HG03457 (cell line): ENCODE measurements around the gene ATP1B4.

Experiments
- ATAC-seq: cut with Tn5 transposase; IDR thresholded peaks from one replicate; pipeline ENCODE4 v1.9.1; 2021; ENCODE audit warnings: moderate number of reproducible peaks; ENCODE audit not compliant: unreplicated experiment

ATP1B4 gene

GRCh38 chrX:120372667-120373370, 10.9 kb downstream of the ATP1B4 start:
- ATAC-seq: no peak

- no peak for ATAC-seq
These were observed 15.3 kb downstream of the ATP1B4 start for GRCh38 chrX:120377179-120377578.

- no peak for ATAC-seq
These were observed 15.8 kb downstream of the ATP1B4 start for GRCh38 chrX:120377715-120378114.

- no peak for ATAC-seq
These were observed 16.7 kb downstream of the ATP1B4 start for GRCh38 chrX:120378570-120378969.

GRCh38 chrX:120379937-120380681, 18.2 kb downstream of the ATP1B4 start:
- no peak for ATAC-seq

- ATAC-seq: no peak
These were observed 18.8 kb downstream of the ATP1B4 start for GRCh38 chrX:120380699-120381098.

- no peak for ATAC-seq
These were observed 39.4 kb downstream of the ATP1B4 start for GRCh38 chrX:120401301-120401700.

- no peak for ATAC-seq
These were observed 40.5 kb downstream of the ATP1B4 start for GRCh38 chrX:120402369-120402768.

- no peak for ATAC-seq
These were observed 44.7 kb downstream of the ATP1B4 start for GRCh38 chrX:120406638-120407037.

- ATAC-seq: no peak
These were observed 46.3 kb downstream of the ATP1B4 start for GRCh38 chrX:120408168-120408567.

GRCh38 chrX:120419463-120419862, 57.6 kb downstream of the ATP1B4 start:
- no peak for ATAC-seq

- no peak for ATAC-seq
These were observed 64.7 kb downstream of the ATP1B4 start for GRCh38 chrX:120426599-120426998.

- no peak for ATAC-seq
These were observed 66.4 kb downstream of the ATP1B4 start for GRCh38 chrX:120428309-120428708.

- no peak for ATAC-seq
These were observed 68.1 kb downstream of the ATP1B4 start for GRCh38 chrX:120429776-120430540.
